ENCODE data around the gene MAP9. TPM values are rescaled to one million over a fixed set of nuclear protein-coding genes. Genes with fewer than 3 reads are reported as not detected.

MAP9 gene
- 16.3 and 20.0 TPM in 2 replicates for total RNA-seq

GRCh38 chr4:155376387-155377268, at the start of gene MAP9:
Gene MAP9, minus strand, starts transcription at chr4:155376965. Its CDS starts 1,115 bp downstream, at chr4:155375850.

Other genes starting within 250 kb of the MAP9 start
- not detected in 2 replicates for gene NPY2R, start 168.3 kb downstream of the MAP9 start, total RNA-seq

Measured in smooth muscle cell of the umbilical artery (primary cell).